Mesothelial cell of epicardium (in vitro differentiated cells): ENCODE results near the gene HLA-DPA1. TPM values are rescaled to one million over a fixed set of nuclear protein-coding genes. Genes with fewer than 3 reads are reported as not detected.

Experiments
- DNase-seq, 2 experiments: peaks; one replicate each; pipeline ENCODE4 v3.0.0; 2021; ENCODE audit warnings: low spot score in 2 of 2; ENCODE audit not compliant: unreplicated experiment in 2 of 2
- H3K27ac Mint-ChIP-seq: 2 replicates; pipeline ENCODE4 v1.8.0; 2021; ENCODE audit warnings: mixed read lengths
- H3K27me3 Mint-ChIP-seq: 2 replicates; pipeline ENCODE4 v1.8.0; 2021; ENCODE audit warnings: low read depth, mixed read lengths
- H3K36me3 Mint-ChIP-seq: 2 replicates; pipeline ENCODE4 v1.8.0; 2021; ENCODE audit warnings: mixed read lengths
- H3K4me1 Mint-ChIP-seq: 2 replicates; pipeline ENCODE4 v1.8.0; 2021; ENCODE audit warnings: mixed read lengths
- H3K4me3 Mint-ChIP-seq: 2 replicates; pipeline ENCODE4 v1.8.0; 2021; ENCODE audit warnings: mild to moderate bottlenecking, moderate library complexity, mixed read lengths
- H3K9me3 Mint-ChIP-seq: 2 replicates; pipeline ENCODE4 v1.8.0; 2021; ENCODE audit warnings: mixed read lengths
- CTCF ChIP-seq: fragments of 200-600 bp; sonication (generic); IDR thresholded peaks from one replicate; pipeline ENCODE4 v1.5.0; 2021; ENCODE audit warnings: antibody characterized with exemption; ENCODE audit not compliant: unreplicated experiment
- total RNA-seq: library from RNA; stranded (reverse); gene quantifications from 3 replicates; pipeline ENCODE4 v1.2.1, GENCODE V29; 2021

Gene HLA-DPA1
- 2.0 to 2.2 TPM (median 2.0 TPM) in 3 replicates for total RNA-seq

- DNase-seq, result no peak
These were observed at the start of gene HLA-DPA1 for GRCh38 chr6:33073431-33073871. Gene HLA-DPA1, minus strand, starts transcription at chr6:33073649.

GRCh38 chr6:33123181-33123580 is 49.7 kb upstream of the HLA-DPA1 start:
- Mint-ChIP-seq H3K4me3 (no peak overlapping the region), H3K27ac (no peak overlapping the region), H3K36me3 (peaks cover 10% of the 10 kb centered on the region), H3K9me3 (peaks cover 12% of the 10 kb centered on the region), H3K27me3 (peaks cover 27% of the 10 kb centered on the region), H3K4me1 (peaks cover 4% of the 10 kb centered on the region)
- no peak for DNase-seq
- no peak for TF ChIP-seq CTCF

More at GRCh38 chr6:33073431-33073871, at the start of gene HLA-DPA1:
- Mint-ChIP-seq H3K36me3 (no peaks in the 10 kb centered on the region), H3K27ac (no peak within 1 kb of the TSS), H3K4me1 (peaks cover 7% of the 10 kb centered on the region), H3K4me3 (no peak within 1 kb of the TSS), H3K27me3 (peaks cover 20% of the 10 kb centered on the region), H3K9me3 (no peaks in the 10 kb centered on the region)
- no peak for TF ChIP-seq CTCF

GRCh38 chr6:33120001-33120400 is 46.6 kb upstream of the HLA-DPA1 start:
- TF ChIP-seq CTCF, result no peak

GRCh38 chr6:33118525-33119123 is 45.2 kb upstream of the HLA-DPA1 start:
- TF ChIP-seq CTCF, result peak; percentile 93
- Mint-ChIP-seq H3K36me3 (peaks cover 4% of the 10 kb centered on the region), H3K27me3 (peaks cover 56% of the 10 kb centered on the region), H3K9me3 (peaks cover 4% of the 10 kb centered on the region), H3K4me1 (peaks cover 21% of the 10 kb centered on the region), H3K4me3 (peak overlapping the region; percentile 69), H3K27ac (peak overlapping the region; percentile 86)
- no peak for DNase-seq

More at GRCh38 chr6:33120001-33120400, 46.6 kb upstream of the HLA-DPA1 start:
- peaks cover 10% of the 10 kb centered on the region for H3K36me3 Mint-ChIP-seq
- H3K4me3 Mint-ChIP-seq, result no peak overlapping the region
- no peak overlapping the region for H3K27ac Mint-ChIP-seq
- H3K27me3 Mint-ChIP-seq, result peaks cover 42% of the 10 kb centered on the region
- peaks cover 21% of the 10 kb centered on the region for H3K4me1 Mint-ChIP-seq
- peaks cover 12% of the 10 kb centered on the region for H3K9me3 Mint-ChIP-seq
- no peak for DNase-seq

GRCh38 chr6:33117811-33118277 is 44.4 kb upstream of the HLA-DPA1 start:
- DNase-seq, result peak in 1 of 2 experiments; percentile 43
- Mint-ChIP-seq H3K36me3 (no peaks in the 10 kb centered on the region), H3K27ac (peak overlapping the region; percentile 86), H3K27me3 (peaks cover 62% of the 10 kb centered on the region), H3K9me3 (no peaks in the 10 kb centered on the region), H3K4me1 (peaks cover 21% of the 10 kb centered on the region), H3K4me3 (peak overlapping the region; percentile 69)
- no peak for TF ChIP-seq CTCF
